Mesodermal cell (in vitro differentiated cells): ENCODE data around the gene KRT73.

ENCODE experiments used
- H3K27ac ChIP-seq: 2 replicates; pipeline ENCODE4 v1.7.0; 2013; ENCODE audit warnings: mild to moderate bottlenecking, low read depth, low read length, moderate library complexity; ENCODE audit not compliant: severe bottlenecking
- H3K36me3 ChIP-seq: 2 replicates; pipeline ENCODE4 v1.7.1; 2013; ENCODE audit warnings: mild to moderate bottlenecking, low read length, moderate library complexity; ENCODE audit not compliant: control insufficient read depth, insufficient read depth
- H3K4me1 ChIP-seq: one replicate; pipeline ENCODE4 v1.7.1; 2013; ENCODE audit warnings: mild to moderate bottlenecking, low read length; ENCODE audit not compliant: insufficient read depth, control insufficient read depth, poor library complexity, severe bottlenecking
- H3K4me3 ChIP-seq: 2 replicates; pipeline ENCODE4 v1.7.0; 2013; ENCODE audit warnings: low read length, control low read depth, mild to moderate bottlenecking; ENCODE audit not compliant: insufficient read depth, poor library complexity, severe bottlenecking; ENCODE audit errors: extremely low read depth
- H3K9me3 ChIP-seq: 2 replicates; pipeline ENCODE4 v1.7.1; 2013; ENCODE audit warnings: mild to moderate bottlenecking, low read length, moderate library complexity; ENCODE audit not compliant: control insufficient read depth
- WGBS, 2 experiments: methylation state at CpG; one replicate each; pipeline ENCODE4 v1.1.5; 2013; ENCODE audit warnings: missing lambda C conversion rate in 2 of 2; ENCODE audit not compliant: insufficient coverage in 2 of 2; 5-methylcytosine and 5-hydroxymethylcytosine counted together

The KRT73 gene

DNA sequence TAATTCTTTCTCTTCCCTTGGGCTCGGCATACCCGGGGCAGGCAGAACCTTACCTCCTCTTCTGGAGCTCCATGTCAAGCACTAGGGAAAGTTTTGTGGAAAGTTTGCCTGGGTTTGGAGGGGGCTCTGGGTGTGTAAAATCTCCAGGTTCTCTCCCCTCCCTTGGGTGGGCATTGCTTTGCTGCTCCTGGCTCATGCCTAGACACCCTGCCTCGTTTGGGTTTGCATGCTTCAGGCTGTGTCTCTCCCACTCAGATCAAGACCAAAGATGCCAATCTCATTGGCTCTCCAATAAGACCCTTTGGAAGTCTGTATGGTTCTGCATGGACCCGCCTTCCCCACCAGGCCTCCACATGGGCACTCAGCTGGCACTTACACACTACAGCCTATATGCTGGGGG, 39.8 kb upstream of the KRT73 start:
- no peak overlapping the region for H3K27ac ChIP-seq
- H3K36me3 ChIP-seq: no peaks in the 10 kb centered on the region
- no peaks in the 10 kb centered on the region for H3K9me3 ChIP-seq
- no peak overlapping the region for H3K4me3 ChIP-seq
- peaks cover 17% of the 10 kb centered on the region for H3K4me1 ChIP-seq
- 69 to 90% methylated on average over 1 to 2 of the region's 4 CpGs for WGBS, 2 experiments

DNA sequence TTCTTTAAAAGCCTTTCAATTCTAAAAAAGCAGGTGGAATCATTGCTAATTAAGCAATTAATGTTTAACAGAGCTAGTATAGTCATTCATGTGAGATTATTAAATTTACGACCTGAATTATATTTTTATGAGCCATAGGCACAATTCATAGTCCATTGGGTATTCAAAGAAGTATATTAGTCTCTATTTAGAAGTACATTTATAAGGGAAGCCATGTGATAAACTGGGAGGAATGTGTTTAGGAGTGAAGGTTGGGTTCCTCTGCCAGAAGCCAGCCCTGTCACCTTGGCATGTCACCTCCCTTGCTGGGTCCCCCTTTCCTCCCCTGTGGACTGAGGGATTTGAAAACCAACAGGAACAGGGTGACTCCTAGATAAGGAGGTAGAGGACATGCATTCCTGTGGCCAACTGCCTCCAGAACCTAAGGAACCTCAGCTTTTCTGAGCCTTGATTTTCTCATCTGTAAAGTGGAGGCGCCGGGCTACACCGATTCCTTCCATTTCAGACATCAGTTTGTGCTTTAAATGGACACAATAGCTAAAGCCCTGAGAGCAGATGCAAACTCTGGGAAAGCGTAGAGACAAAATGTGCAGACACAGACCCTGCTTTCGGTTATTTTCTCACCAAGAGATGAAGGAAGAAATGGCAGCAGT, 39.0 kb upstream of the KRT73 start:
- H3K27ac ChIP-seq: no peak overlapping the region
- H3K36me3 ChIP-seq: no peaks in the 10 kb centered on the region
- no peak overlapping the region for H3K4me3 ChIP-seq
- H3K4me1 ChIP-seq: peaks cover 17% of the 10 kb centered on the region
- peaks cover under 1% of the 10 kb centered on the region for H3K9me3 ChIP-seq
- WGBS, 2 experiments: 82 to 84% methylated on average over 5 of the region's 6 CpGs

DNA sequence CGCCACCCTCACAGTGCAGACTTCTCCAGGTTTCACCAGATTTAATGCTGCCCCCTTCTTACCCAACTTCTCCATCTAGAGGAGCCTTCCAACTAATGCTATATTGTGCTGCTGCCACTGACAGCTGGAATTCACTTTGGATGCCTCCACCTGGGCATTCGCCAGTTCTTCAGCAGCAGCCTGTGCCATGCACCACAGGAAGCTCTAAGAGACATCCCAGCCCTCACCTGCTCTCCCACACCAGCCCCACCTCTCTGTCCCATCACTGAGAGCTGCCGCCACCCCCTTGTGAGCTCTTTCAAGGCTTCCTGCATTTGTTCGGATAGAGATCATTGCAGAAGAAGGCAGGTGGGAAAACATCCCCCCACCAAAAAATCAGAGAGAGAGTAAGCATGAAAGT, 38.3 kb upstream of the KRT73 start:
- peaks cover 17% of the 10 kb centered on the region for H3K4me1 ChIP-seq
- peaks cover 7% of the 10 kb centered on the region for H3K9me3 ChIP-seq
- no peak overlapping the region for H3K27ac ChIP-seq
- WGBS, 2 experiments: 93 to 95% methylated on average over 2 of the region's 4 CpGs
- no peaks in the 10 kb centered on the region for H3K36me3 ChIP-seq
- no peak overlapping the region for H3K4me3 ChIP-seq

DNA sequence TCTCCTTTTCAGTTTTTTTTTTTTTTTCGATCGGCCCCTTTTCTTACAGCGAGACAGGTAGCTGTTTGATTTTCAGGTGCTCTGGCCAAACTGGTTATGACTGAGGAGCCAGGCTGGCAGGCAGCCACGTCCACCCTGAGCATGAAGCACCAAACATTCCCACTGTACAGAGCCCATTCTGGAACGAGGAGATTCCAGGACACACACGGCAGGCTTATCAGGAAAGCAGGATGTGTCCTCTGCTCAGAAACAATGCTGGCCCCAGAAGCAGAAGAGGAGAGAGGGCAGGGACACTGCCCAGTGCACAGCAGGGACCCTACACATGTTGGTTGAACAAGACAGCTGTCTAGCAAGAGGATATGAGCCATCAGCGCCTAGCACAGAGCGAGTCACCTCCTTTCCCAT, 37.4 kb upstream of the KRT73 start:
- Histone ChIP-seq H3K36me3 (no peaks in the 10 kb centered on the region), H3K4me1 (peaks cover 17% of the 10 kb centered on the region), H3K27ac (no peak overlapping the region), H3K9me3 (peaks cover 7% of the 10 kb centered on the region), H3K4me3 (no peak overlapping the region)
- 79 to 88% methylated on average over 6 to 7 of the region's 8 CpGs for WGBS, 2 experiments

DNA sequence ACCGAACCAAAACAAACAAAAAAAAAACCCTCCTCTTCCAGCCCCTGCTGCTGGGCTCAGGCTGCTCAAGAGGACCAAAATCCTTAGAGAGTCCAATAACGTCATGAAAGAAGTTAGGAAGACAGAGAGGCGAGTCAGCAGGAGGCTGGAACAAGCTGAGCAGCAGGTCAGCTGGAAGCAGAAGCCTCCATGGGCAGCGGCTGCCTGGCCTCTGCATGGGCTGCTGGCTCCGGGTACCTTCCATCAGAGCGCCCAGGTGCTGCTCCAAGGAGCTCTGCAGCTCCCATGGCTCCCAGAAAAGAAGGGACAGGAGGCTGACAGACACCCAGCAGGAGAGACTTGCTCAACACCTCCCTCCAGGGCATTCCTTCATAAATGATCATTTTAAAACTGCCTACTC, 36.9 kb upstream of the KRT73 start:
- H3K9me3 ChIP-seq: peaks cover 7% of the 10 kb centered on the region
- H3K4me1 ChIP-seq: peaks cover 17% of the 10 kb centered on the region
- H3K36me3 ChIP-seq: no peaks in the 10 kb centered on the region
- H3K4me3 ChIP-seq: no peak overlapping the region
- 71 to 77% methylated on average over 5 of the region's 6 CpGs for WGBS, 2 experiments
- no peak overlapping the region for H3K27ac ChIP-seq

DNA sequence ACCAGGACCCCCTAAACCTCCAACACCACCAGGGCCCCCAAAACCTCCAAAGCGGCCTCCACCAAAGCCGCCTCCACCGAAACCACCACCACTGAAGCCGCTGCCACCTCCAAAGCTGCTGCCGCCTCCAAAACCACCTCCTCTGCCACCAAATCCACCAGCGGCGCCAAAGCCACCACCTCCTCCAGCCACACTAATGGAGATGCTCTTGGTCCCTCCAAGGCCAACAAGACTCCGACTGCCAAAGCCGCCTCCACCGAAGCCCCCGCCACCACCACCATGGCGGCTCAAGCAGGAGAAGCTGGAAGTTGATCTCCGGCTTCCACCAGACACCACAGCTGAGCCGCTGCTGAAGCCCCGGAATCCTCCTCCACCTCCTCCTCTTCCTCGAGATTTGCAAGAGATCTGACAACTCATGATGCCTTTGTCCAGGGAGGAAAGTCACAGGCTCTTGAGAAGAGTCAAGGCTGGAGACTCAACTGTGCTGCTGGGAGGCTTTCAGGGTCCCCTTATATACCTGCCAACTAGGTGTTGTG, 33.4 kb upstream of the KRT73 start, which contains the start of gene KRT2:
Gene KRT2, minus strand, starts transcription at position 486 of the 536 bp plus-strand sequence. Its CDS starts 69 bp downstream, at position 417.
- Histone ChIP-seq H3K4me1 (peaks cover 17% of the 10 kb centered on the region), H3K4me3 (no peak within 1 kb of the TSS), H3K27ac (no peak within 1 kb of the TSS), H3K9me3 (peaks cover 7% of the 10 kb centered on the region), H3K36me3 (no peaks in the 10 kb centered on the region)
- WGBS, 2 experiments: 88 to 90% methylated on average over 9 to 14 of the region's 16 CpGs

DNA sequence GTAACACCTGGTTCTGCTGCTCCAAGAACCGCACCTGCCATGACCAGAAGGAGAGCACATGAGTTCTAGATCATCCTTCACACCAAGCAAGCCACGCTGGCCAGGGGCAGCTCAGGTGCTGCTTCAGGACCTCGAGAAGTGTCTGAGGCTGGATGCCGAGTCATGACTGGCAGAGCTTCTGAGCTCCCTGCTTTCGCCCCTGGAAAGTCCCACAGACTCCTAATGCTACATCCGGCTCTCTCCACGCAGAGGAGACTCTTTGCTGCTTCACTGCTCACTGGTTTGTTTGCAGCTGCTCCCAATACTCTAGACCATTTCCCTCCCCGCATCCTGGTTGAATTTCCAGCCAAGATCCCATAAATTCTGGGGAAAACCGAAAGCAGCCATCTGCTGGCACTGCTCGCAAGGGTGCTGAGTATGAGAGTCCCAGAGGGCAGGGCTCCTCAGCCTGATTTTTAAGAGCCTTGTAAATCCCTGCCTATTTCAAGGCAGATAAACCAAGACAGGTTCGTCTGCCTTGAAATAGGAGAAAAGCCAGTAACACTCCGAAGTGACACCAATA, 32.2 kb upstream of the KRT73 start:
- WGBS, 2 experiments: 90 to 91% methylated on average over 11 to 12 of the region's 12 CpGs
- Histone ChIP-seq H3K9me3 (peaks cover 7% of the 10 kb centered on the region), H3K36me3 (no peaks in the 10 kb centered on the region), H3K4me3 (no peak overlapping the region), H3K4me1 (peaks cover 10% of the 10 kb centered on the region), H3K27ac (no peak overlapping the region)

DNA sequence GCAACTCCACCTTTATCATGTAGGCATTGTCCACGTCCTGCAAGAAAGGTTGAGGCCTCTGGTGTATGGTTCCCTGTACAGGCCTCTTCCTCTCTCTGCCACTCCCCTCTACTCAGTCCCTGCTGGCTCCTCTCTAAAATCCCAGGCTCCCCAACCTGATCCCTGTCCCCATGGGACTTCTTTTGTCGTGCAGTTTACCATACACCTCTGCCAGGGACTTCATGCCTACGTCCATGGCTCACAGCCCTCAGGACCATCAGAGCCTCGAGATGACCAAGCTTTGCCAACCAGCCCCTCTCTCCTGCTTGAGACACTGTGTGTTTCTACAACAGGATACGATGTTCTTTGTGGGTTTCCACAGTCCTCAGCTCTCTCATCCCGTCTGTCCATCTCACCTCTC, 30.7 kb upstream of the KRT73 start:
- Histone ChIP-seq H3K4me1 (no peaks in the 10 kb centered on the region), H3K27ac (no peak overlapping the region), H3K4me3 (no peak overlapping the region), H3K36me3 (no peaks in the 10 kb centered on the region), H3K9me3 (peaks cover 7% of the 10 kb centered on the region)
- 77 to 85% methylated on average over 6 of the region's 6 CpGs for WGBS, 2 experiments

DNA sequence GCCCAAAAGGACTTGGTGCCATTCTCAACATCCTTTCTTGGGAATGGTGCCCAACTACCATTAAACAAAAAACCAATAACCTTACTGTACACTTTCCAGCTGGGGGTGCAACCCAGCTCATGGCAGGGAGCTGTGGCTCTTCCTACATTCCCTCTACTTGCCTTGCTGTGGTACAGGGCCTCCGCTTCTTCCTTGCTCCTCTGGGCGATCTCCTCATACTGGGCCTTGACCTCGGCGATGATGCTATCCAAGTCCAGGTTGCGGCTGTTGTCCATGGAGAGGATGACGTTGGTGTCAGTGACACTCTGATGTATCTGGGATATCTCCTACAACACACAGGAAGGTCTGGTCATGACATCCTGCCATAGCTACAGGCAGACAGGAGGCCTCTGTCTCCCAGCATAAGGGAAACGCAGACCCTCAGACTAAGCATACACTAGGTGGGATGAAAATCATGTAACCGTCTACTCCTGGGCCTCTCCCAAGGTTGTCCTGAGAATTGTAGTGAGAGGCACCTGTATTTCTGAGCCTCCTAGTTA, 29.7 kb upstream of the KRT73 start:
- peaks cover 7% of the 10 kb centered on the region for H3K9me3 ChIP-seq
- H3K4me1 ChIP-seq: no peaks in the 10 kb centered on the region
- 96 to 99% methylated on average over 5 to 7 of the region's 8 CpGs for WGBS, 2 experiments
- H3K27ac ChIP-seq: no peak overlapping the region
- no peak overlapping the region for H3K4me3 ChIP-seq
- no peaks in the 10 kb centered on the region for H3K36me3 ChIP-seq

DNA sequence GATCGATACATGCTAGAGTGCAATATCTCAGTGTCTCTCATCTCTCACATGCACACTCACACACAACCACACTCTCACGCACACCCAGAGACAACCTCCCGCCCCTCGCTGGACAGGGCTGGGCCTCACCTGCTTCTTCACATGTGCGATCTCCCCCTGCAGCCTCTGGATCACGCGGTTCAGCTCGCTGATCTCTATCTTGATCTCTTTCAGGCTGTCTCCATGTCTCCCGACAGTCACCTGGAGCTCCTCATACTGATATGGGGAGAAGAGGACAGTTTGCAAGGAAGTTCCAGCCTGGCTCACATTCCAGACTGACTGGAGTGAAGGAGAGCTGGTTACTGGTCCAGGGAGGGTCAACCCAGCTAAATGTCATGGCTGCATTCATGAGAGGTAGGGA, 29.2 kb upstream of the KRT73 start:
- Histone ChIP-seq H3K4me3 (no peak overlapping the region), H3K36me3 (no peaks in the 10 kb centered on the region), H3K4me1 (no peaks in the 10 kb centered on the region), H3K27ac (no peak overlapping the region), H3K9me3 (peaks cover 7% of the 10 kb centered on the region)
- WGBS, 2 experiments: 90 to 97% methylated on average over 7 to 8 of the region's 9 CpGs

DNA sequence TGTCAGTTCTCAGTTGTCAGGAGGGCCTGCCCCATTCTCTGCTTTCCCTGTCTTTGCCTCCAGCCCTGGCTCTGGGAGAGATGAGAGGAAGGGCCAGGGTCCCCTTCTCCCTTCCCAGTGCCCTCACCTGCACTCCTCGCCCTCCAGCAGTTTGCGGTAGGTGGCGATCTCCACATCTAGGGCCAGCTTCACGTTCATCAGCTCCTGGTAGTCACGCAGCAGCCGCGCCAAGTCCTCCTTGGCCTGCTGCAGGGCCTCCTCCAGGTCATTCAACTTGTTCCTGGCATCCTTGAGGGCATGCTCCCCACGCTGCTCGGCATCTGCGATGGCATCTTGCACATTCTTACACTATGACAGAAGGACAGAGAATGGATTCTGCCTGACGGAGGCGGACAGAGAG, 28.3 kb upstream of the KRT73 start:
- no peak overlapping the region for H3K27ac ChIP-seq
- H3K9me3 ChIP-seq: no peaks in the 10 kb centered on the region
- H3K36me3 ChIP-seq: no peaks in the 10 kb centered on the region
- no peaks in the 10 kb centered on the region for H3K4me1 ChIP-seq
- 85% methylated on average over 11 of the region's 12 CpGs for WGBS, 2 experiments
- no peak overlapping the region for H3K4me3 ChIP-seq
